SKM-1 treated with dmso at 0.1 percent for 144 hours (cell line): ENCODE data around the gene KCNK18.
A peak's percentile ranks its signal among the peaks of the same experiment; 100 is the strongest.
"Not testable (repeated sequence)": the region's sequence is repeated elsewhere in the genome, so short reads cannot be mapped to it uniquely, and the experiment has no call there.

Experiments
- DNase-seq: peaks from one replicate; lab custom pipeline; 2025; ENCODE audit not compliant: unreplicated experiment; lab: John Stamatoyannopoulos, UW

Gene KCNK18

GRCh38 chr10:117221156-117221711 is 23.9 kb downstream of the KCNK18 start:
- DNase-seq: no peak

- no peak for DNase-seq
These were observed 25.3 kb downstream of the KCNK18 start for GRCh38 chr10:117222552-117222951.

GRCh38 chr10:117222976-117223692 is 25.8 kb downstream of the KCNK18 start:
- DNase-seq: no peak

- DNase-seq: no peak
These were observed 26.6 kb downstream of the KCNK18 start for GRCh38 chr10:117223693-117224430.

- no peak for DNase-seq
These were observed 27.6 kb downstream of the KCNK18 start for GRCh38 chr10:117224881-117225280.

- DNase-seq: peak; percentile 75
These were observed 29.6 kb downstream of the KCNK18 start for GRCh38 chr10:117226813-117227451.

GRCh38 chr10:117228210-117228609 is 30.9 kb downstream of the KCNK18 start:
- no peak for DNase-seq

- not testable (repeated sequence) for DNase-seq
These were observed 32.8 kb downstream of the KCNK18 start for GRCh38 chr10:117230107-117230506.

- DNase-seq: peak; percentile 100
These were observed 40.2 kb downstream of the KCNK18 start for GRCh38 chr10:117237401-117237991.

- DNase-seq: no peak
These were observed 41.8 kb downstream of the KCNK18 start for GRCh38 chr10:117239051-117239450.

- DNase-seq: no peak
These were observed 42.7 kb downstream of the KCNK18 start for GRCh38 chr10:117239721-117240620.

GRCh38 chr10:117240621-117241529 is 43.6 kb downstream of the KCNK18 start, which contains the start of gene SLC18A2:
Gene SLC18A2, plus strand, starts transcription at chr10:117241114. Its CDS starts 580 bp downstream, at chr10:117241694.
- no peak for DNase-seq

GRCh38 chr10:117241541-117242462 is 44.5 kb downstream of the KCNK18 start:
- DNase-seq: no peak

GRCh38 chr10:117242463-117242832 is 45.2 kb downstream of the KCNK18 start:
- DNase-seq: no peak

- DNase-seq: no peak
These were observed 49.8 kb downstream of the KCNK18 start for GRCh38 chr10:117246997-117247671.

- DNase-seq: no peak
These were observed 51.6 kb downstream of the KCNK18 start for GRCh38 chr10:117248750-117249465.
